Stimulated activated CD4-positive, alpha-beta T cell treated with anti-CD3 and anti-CD28 coated beads, Interleukin-1b, Interleukin-23, amount 100 ng/mL, for 24 hours (primary cell): Measurements from ENCODE around the gene TPRA1.

Experiments used
- DNase-seq, 4 experiments: peaks; one replicate each; pipeline ENCODE4 v3.0.0-alpha.2; 2020; ENCODE audit warnings: low read depth in 4 of 4, low spot score in 1 of 4

Gene TPRA1

DNA sequence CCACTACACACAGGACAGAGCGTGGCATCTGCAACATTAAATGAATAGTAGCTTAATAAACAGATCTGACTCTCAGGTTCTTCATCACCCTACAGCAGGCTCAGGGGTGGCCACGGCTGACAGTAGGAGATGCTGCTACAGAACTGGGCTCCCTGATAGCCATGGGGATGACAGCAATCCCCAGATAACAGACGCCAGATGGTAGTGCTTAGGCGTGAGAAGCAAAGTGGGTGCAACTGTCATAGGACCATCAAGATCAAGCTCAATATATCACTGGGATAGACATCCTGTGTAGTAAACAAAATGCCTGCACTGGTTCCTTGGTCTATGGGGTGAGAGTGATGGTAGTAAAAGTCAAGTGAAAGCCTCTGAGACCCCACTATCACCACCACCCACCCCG, 2.6 kb upstream of the TPRA1 start:
- DNase-seq = no peak

DNA sequence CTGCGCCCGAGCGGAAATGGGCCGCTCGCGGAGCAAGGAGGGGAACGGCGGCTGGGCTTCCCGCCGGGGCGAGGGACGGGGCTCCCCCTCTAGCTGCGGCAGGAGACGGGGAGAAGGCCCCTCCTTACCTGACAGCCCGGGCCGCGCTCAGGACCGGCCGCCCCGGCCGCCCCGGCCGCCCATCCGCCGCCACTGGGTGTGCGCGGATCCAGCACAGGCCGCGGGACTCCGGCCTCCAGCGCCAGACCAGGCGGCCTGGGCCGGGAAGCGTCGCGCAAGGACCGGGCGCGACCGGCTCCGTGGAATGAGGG, 296 bp downstream of the TPRA1 start:
- DNase-seq = no peak

DNA sequence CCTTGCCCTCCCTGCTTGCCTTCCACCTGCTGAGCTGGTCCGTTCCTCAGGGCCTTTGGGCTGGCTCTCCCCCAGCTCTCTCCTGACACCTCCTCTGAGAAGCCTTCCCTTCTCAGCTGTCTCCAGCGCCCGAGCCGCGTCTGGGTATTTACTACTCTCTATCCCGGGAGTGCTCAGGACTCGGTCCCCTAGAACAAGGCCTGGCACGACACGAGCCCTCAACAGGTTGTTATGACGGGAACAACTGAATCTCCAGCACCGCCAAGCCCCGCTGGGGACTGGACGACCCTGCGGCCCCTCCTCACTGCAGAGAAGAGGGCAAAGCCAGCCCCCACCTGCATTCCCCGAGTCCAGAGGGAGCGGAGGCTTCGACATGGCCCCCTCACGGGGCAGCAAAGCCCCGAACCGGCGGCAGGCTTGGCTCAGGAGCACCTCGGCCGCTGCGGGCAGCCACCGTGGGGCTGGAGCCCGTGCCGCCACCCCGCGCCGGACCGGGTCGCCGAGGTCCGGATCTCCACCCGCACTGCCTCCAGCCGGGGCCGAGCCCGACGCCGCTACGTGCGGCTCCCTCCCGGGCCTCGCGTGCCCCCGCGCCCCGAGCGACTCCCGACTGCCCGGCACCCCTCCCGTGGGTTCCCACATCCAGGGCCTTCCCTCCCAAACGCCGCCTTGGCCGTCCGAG, 792 bp downstream of the TPRA1 start:
- no peak for DNase-seq

DNA sequence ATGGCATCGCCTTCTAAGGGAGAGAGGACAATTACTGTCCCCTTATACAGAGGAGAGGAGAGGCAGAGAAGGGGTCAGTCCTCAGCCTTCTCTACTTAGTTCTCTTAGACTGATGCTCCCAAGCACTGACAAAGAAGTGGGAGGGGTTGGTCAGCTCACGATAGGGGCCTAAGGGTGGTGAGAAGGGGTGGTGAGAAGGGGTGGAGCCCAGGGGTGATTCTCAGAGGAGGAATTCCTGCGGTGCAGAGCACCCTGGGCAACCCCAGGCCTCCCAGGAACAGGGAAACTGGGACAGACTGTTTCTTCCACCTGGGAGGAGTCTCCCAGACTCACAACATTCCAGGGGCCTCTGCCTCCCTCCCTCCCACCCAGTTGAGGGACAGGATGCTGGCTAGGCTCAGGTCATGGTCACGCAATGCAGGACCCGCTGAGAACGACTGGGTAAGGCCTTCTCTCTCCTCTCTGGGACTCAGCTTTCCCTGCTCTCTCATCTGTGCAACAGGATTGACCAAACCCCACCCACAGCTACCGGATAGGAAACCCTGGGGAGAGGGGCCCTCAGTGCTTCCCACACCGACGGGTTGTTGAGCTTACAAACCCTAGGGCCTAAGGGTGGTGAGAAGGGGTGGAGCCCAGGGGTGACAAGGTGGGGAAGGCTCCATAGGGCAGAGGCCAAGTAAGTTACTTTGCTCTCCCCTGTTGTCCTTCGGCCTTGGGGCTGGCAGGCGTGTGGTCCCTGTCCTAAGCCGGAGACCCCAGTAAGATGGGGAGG, 1.5 kb downstream of the TPRA1 start:
- DNase-seq = no peak

DNA sequence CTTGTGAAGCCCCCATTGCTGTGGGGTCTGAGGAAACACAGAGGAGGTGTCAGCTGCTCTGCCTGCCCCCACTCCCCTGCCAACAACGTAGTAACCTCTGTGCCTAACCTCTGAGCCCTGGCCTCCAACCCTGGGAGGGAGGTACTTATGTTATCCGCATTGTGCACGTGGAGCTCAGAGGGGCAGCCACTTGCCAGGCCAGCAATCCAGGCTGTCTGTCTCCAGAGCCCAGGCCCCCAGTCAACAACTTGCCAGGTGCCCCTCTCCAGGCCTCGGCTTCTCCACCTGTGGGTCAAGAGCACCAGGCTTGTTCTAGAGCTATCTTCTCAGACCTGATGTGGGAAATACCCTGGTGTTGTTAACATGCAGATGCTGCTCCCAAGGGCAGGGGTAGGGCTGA, 2.7 kb downstream of the TPRA1 start:
- no peak for DNase-seq

DNA sequence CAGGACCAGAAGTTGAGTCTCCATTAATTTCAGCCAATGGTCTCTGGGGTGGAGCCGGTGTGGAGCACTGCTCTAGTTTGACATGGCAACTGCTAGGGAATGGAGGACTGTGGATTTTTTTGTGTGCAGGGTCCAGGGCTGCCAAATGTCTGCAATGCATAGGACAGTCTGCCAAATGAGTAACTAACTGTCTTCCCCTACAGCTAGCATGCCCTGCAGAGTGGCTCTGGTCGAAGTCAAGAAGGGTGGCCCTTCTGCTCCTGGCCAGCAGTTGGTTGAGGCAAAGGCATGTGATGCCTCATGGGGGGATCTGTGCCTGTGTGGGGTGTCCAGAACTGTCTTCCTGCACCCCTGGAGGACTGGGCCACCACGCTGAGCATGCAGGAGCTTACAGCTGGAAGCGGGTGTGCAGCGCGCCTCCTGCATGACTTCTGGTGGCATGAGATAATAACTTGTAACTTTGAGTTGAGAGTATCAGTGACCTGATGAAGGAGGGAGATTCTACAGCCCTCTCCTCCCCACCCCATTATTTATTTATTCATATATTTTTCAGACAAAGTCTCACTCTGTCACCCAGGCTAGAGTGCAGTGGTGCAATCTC, 4.6 kb downstream of the TPRA1 start:
- no peak for DNase-seq

DNA sequence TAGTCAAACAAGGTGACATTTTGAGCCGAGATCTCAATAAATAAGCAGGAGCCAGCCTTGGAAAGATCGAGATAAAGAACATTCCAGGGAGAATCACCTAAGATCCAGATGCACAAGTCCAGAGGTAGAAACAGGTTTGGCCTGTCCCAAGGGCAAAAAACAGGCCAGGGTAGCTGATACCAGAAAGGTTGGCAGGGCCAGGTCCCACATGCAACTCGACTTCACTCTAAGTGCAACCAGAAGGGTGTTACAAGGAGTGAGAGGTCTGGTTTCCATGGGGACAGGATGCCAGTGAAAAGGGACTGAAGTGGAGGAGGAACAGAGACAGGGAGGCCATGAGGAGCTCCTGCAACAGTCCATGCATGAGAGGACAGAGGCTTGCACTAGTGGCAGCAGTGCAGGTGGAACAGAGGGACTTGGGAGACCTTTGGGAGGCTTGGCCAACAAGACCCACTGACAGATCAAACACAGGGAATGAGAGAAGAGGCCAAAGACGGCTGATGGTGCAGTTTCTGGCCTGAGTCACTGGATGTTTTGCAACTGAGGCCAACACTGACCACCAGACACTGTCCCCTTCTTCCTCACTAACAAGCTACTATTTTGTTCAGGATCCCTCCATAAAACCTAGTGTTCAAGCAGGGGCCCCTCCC, 5.2 kb downstream of the TPRA1 start:
- no peak for DNase-seq

DNA sequence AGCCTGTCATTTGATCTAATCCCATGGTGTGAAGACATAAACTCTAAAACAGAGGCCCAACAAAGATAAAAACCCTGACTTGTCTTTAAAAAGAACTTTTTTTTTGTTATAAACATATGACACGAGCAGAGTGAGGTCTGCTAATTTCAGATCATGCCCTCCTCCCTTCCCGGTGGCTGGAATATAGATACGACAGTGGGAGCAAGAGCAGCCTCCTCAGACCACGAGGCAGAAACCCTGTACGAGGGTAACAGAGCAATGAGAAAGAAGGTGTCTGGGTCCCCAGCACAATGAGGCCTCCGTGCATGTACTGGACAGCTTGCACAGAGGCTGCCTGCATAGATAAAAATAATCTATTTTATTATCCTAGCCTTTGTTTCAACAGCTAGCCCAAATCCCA, 5.8 kb downstream of the TPRA1 start:
- no peak for DNase-seq

DNA sequence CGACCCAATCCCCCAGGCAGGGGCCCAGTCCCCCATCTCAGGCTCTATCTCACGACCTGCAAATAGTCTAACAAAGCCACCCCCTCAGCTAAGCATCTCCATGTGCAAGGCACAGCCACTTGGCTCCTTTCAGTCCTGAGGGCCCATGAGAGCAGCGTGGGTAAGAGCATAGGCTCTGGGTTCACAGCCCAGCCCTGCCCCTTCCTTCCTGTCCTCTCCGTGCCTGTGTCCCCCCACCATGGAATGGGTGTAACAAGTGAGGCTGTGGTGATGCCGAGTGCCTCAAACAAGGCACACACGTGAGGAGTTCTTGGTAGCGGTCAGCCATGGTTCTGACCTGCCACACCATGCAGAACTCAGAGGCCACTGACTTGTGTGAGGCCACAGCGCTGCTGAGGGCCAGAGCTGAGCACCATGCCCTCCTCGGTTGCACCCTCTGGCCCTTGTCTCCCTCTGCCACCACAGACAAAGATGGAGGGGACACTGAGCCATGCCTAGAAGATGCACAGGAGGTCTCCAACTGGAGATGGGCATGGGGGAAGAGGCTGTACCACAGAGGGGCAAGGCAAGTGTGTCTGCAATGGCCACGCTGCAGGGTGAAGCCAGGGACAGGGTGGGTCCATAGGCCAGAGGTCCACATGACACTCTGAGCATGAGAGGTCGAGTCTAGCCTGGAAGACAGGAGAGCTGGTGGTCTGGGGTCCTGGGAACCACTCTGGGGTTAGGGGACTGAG, 10.0 kb downstream of the TPRA1 start:
- no peak for DNase-seq

DNA sequence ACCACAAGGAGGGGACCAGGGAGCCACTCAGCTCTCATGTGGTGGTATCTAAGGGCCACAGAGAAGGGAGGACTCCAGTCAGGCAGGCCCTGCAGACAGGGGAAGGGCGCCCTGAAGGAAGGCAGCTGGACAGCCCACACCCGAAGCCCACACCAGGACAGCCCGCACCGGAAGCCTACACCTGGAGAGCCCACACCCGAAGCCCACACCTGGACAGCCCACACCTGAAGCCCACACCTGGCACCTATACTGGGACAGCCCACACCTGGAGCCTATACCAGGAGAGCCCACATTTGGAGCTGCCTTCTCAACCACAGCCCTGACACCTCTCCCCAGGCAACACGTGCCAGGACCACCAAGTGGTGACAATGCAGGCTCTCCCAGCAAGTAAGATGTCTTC, 11.7 kb downstream of the TPRA1 start:
- DNase-seq = no peak

DNA sequence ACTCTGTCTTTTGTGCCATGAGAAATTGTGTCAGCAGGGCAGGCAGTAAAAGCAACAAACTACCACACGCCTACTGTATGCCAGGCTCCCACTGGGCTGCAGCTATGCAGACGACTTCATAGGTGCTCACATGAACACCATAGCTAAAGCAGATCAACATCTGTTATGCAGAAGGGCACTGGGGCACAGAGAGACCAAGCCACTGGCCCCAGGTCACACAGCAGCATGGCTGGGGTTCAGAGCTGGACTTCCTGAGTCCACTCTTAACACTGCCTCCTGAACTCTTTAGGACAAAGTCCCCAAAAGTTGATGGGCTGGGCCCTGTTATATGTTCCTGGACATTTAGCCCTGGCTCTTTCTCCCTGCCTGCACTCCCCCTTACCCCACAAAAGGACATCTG, 12.4 kb downstream of the TPRA1 start:
- no peak for DNase-seq

DNA sequence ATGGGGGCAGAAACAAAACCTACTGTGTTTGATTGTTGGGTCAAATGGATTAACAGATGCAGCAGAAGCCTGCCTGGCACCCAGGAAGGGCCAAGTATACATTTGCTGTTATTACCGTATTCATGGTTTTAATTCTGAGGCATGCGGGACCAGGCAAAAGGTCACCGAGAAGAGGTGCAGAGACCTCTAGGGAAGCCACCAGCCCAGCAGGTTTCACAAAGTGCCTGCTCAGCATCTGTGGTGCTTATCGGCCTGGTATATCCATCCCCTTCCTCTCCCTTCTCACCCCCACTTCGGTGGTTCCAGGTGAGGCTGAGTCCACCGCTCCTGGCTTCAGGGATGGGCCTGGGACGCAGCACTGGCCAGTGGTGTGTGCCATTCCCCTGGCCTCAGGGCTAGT, 13.1 kb downstream of the TPRA1 start:
- no peak for DNase-seq

DNA sequence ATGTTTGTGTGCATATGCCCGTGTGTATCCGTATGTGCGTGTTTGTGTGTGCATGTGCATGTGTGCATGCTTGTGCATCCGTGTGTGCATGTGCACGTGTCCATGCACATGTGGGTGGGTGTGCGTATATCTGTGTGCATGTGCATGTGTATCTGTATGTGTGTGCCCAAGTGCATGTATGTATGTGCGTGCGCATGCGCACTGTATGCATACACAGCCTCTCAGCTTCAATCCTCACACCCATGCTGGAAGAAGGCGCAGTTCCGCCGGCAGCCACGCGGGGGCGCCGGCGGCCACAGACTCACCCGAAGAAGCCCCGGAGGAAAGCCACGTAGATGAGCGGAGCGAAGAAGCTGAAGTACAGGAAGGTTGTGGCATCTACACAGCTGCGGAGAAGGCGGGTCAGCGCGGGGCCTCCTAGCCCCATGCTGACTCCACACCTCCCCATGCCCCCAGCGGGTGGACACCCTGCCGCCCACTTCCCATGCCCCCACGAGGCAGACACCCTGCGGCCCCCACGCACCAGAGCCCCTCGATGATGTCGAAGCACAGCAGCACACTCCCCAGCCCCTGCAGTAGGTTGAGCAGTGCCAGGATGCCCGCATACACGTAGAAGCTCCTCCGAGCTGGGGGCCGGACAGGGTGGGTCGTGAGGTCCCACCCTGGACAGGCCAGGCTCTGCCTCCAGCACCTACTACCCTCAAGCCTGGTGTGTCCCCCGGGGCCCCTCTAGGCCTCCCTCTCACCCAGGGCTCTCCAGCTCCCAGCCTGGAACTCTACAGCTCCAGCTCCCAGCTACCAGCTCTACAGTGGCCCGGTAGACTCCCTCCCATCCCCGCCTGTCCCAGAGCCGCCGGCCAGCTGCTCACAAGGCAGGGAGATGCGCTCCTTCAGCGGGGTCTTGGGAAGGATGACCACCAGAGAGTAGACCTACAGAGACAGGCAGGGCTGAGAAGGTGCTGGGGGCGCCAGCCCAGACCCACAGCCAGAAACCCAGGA, 15.4 kb downstream of the TPRA1 start:
- DNase-seq = peak; percentile 53 to 76 (median 68)

DNA sequence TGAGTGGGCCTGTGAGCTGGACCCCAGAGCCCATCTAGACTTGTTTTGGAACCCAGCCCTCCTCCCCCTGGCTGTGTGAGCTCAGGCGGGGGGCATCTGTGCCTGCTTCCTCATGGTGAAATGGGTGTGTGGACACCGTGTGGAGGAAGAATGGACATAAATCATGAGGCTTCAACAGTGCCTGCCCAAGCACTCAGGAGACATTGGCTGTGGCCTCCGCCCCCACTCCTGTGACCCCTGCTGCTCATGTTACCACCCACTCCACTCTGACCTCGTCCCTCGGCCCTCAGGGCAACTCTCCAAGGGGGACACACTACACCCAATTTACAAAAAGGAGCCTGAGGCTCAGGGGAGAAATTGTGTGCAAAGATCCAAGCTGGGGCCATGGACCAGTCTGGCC, 16.6 kb downstream of the TPRA1 start:
- no peak for DNase-seq

DNA sequence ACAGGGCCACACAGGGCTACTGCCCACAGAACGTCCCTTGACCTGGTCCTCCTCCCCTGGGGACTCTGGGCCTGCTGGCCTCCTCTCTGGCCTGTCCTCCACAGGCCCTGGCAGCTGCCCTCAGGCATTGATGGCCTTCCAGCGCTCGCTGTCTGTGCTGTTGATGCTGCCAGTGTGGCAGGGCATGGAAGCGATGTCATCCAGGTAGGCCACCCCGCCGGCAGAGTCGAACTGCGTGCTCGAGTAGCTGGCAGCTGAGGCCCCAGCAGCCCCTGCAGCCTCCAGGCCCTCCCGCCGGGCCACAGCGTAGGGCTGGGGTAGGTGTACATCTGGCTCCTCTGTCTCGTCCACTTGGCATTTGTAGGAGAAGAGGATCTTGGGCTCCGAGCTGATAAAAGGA, 17.1 kb downstream of the TPRA1 start:
- DNase-seq = no peak

DNA sequence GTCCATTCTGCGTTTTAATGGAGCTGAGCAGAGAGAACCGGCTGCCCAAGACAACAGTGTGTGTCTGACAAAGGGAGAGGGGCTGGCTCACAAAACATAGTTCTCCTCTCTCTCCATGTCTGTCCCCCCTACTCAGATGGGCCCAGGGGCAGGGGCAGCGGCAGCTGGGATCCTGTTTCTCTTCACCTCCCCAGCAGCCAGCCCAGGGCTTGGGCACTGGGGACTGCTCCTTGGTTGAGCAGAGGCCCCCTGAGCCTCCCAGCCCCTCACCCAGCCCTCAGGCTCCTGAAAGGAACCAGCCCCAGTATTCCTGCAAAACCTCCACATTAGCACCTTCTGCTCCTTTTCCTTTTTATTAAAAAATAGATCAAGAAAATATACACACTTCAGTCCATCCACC, 17.8 kb downstream of the TPRA1 start:
- no peak for DNase-seq

DNA sequence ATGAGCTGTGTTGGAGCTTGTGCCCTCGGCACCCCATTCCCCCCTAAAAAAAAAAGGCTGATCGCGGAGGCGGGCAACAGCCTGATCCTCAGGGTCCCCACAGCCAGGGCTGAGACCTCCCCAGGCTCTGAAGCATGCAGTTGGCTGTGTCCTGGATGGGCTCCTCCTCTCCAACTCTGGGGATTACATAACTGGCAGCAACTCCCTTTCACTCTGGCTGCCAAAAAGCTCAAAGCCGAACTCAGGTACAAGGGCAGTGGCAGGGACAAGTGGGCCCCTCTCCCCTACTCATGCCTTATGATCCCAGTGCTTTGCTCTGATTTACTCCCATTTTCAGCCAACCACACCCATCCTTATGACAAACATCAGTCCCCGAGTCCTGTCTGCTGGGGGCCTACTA, 18.3 kb downstream of the TPRA1 start:
- DNase-seq = no peak

DNA sequence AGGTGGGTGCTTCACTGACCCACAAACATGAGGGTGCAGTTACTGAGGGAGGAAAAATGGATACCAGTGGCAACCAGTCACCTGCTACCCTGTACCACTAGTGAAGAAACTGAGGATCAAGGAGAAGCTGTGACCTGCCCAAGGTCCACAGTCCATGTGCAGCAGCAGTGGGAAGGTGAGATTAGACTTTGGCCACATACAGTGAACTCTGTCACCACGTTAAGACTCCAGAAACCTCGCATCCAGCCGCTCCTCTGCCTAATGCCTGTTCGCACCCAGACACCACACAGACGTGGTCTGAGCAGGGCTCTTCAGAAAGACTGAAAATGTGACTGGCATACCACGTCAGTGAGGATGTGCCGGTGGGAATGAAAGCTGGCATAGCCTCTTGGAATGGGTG, 20.0 kb downstream of the TPRA1 start:
- DNase-seq = no peak

DNA sequence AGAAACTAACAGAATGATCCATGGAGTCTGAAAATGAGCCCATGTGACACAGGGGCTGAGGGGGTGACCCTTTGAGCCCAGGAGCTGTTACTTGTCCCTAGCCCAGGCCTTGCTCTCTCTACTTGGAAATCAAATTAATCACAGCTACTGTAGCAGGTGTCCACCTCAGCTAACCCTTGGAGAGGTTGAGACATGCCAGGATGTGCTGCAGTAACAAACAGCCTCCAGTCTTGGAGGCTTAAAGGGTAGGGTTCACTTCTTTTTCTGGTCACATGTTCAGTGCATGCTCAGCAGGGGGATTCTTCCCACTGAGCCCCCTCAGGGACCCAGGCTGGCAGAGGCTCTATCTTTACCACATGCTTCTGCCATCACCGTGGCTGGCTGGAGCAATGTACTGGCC, 21.4 kb downstream of the TPRA1 start:
- DNase-seq = no peak

DNA sequence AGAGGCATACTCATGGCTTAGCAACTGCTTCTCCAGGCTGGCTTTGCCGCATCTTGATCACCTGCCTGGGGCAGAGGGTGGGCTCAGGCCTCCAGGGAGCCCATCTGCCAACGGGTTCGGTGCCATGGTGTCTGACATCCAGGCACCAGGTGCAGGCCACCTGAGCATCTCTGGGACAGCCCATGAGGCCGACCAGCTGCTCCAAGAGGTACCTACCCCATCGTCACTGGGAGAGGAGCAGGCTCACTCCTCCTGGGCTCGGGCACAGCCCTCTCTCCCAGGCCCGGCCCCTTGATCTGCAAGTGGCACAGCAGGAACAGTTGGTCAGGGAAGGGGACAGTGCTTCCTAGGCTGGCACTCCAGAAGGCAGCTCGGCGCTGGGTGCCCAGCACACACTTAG, 21.9 kb downstream of the TPRA1 start:
- DNase-seq = no peak
